ENCODE data around the gene GPR62.

- no peak for TF ChIP-seq CTCF (conservative IDR thresholded peaks at IDR 0.05; ENCODE audit: low read depth, low read length)
- TF ChIP-seq EZH2 (IDR thresholded peaks at IDR 0.05; ENCODE audit: low read length, unreplicated experiment) = no peak
Measured at GRCh38 chr3:51963951-51964451, 8.8 kb downstream of the GPR62 start.
